Astrocyte of the spinal cord (primary cell): ENCODE measurements around the gene SP7.

Experiments used
- DNase-seq: peaks from one replicate; pipeline ENCODE4 v3.0.0; 2011; ENCODE audit warnings: low read depth, low spot score
- H3K4me3 ChIP-seq: 2 replicates; pipeline ENCODE4 v1.5.1; 2011; ENCODE audit warnings: low read depth, mild to moderate bottlenecking, low read length, moderate library complexity
- CTCF ChIP-seq: IDR thresholded peaks from 2 replicates; pipeline ENCODE4 v1.5.1; 2012; ENCODE audit warnings: low read depth, mild to moderate bottlenecking, low read length, inconsistent platforms
- in situ Hi-C: cut with HindIII; loops from 2 replicates; pipeline ENCODE4 v1.10.0; 2017; ENCODE audit warnings: low sequenced_read_pairs

SP7 gene

GRCh38 chr12:53279888-53280498 is 56.2 kb downstream of the SP7 start:
- H3K4me3 ChIP-seq, result no peak overlapping the region
- in situ Hi-C loops, result no loop called here
- TF ChIP-seq CTCF, result no peak
- DNase-seq, result no peak

- H3K4me3 ChIP-seq, result no peak overlapping the region
- no peak for DNase-seq
- TF ChIP-seq CTCF, result no peak
- in situ Hi-C loops, result no loop called here
Measured at GRCh38 chr12:53279283-53279869, 56.8 kb downstream of the SP7 start.

- DNase-seq, result no peak
- H3K4me3 ChIP-seq, result no peak overlapping the region
- in situ Hi-C loops, result no loop called here
- TF ChIP-seq CTCF, result no peak
Measured at GRCh38 chr12:53277981-53278380, 58.2 kb downstream of the SP7 start.
